Measurements from ENCODE around the gene GPC5. TPM values are rescaled to one million over a fixed set of nuclear protein-coding genes. Genes with fewer than 3 reads are reported as not detected.
"Not testable (repeated sequence)": the region's sequence is repeated elsewhere in the genome, so short reads cannot be mapped to it uniquely, and the experiment has no call there.

GPC5 gene
- polyA plus RNA-seq, 2 of the 4 experiments (the other 2 are of a cell fraction) = not detected

GRCh38 chr13:92535222-92536006, 1137.0 kb downstream of the GPC5 start:
- no peak overlapping the region for H3K4me2 ChIP-seq

GRCh38 chr13:92537471-92537870, 1139.0 kb downstream of the GPC5 start:
- ChIA-PET POLR2A (no interaction called here), CTCF (no interaction called here)
- Histone ChIP-seq H3K9me3 (no peaks in the 10 kb centered on the region), H3K4me3 (no peak overlapping the region), H3K4me2 (no peak overlapping the region), H3K4me1 (no peaks in the 10 kb centered on the region), H3K27ac (no peak overlapping the region)
- ATAC-seq (no peak), DNase-seq (ENCODE audit: low read depth in 1 of 2, low spot score in 1 of 2) (no peak), FAIRE-seq (no peak)
- WGBS (ENCODE audit: missing lambda C conversion rate) = 0% methylated on average over 2 of the region's 2 CpGs
- TF ChIP-seq CBX8 (IDR thresholded peaks at IDR 0.05) = no peak
- TF ChIP-seq ZC3H11A (IDR thresholded peaks at IDR 0.05) = no peak
- TF ChIP-seq ZSCAN20 (CRISPR knock-in tag; IDR thresholded peaks at IDR 0.05) = no peak
- TF ChIP-seq FOSB (CRISPR knock-in tag; IDR thresholded peaks at IDR 0.05) = no peak
- TF ChIP-seq MYC (IDR thresholded peaks at IDR 0.05; ENCODE audit: borderline replicate concordance, low read length) = no peak
- no peak for TF ChIP-seq SMC3 (IDR thresholded peaks at IDR 0.05)
- TF ChIP-seq HOXB13 (CRISPR knock-in tag; IDR thresholded peaks at IDR 0.05; ENCODE audit: low read depth) = no peak
- TF ChIP-seq HOXB5 (CRISPR knock-in tag; IDR thresholded peaks at IDR 0.05) = no peak
- no peak for TF ChIP-seq CHD4 (IDR thresholded peaks at IDR 0.05; ENCODE audit: borderline replicate concordance)
- TF ChIP-seq USF2 (IDR thresholded peaks at IDR 0.05) = no peak

More at GRCh38 chr13:92535222-92536006, 1137.0 kb downstream of the GPC5 start:
- DNase-seq (ENCODE audit: low read depth in 1 of 2, low spot score in 1 of 2) = no peak
- 49% methylated on average over 6 of the region's 6 CpGs for WGBS (ENCODE audit: missing lambda C conversion rate)
- Histone ChIP-seq H3K4me3 (no peak overlapping the region), H3K9me3 (no peaks in the 10 kb centered on the region), H3K4me1 (no peaks in the 10 kb centered on the region), H3K27ac (no peak overlapping the region)
- ATAC-seq = no peak
- no peak for TF ChIP-seq USF2 (IDR thresholded peaks at IDR 0.05)
- ChIA-PET CTCF (no interaction called here), POLR2A (no interaction called here)
- FAIRE-seq = no peak

GRCh38 chr13:92538164-92538563, 1139.7 kb downstream of the GPC5 start:
- POLR2A ChIA-PET = no interaction called here
- ATAC-seq (no peak), DNase-seq (ENCODE audit: low read depth in 1 of 2, low spot score in 1 of 2) (no peak), FAIRE-seq (no peak)
- CTCF ChIA-PET = no interaction called here
- Histone ChIP-seq H3K4me1 (no peaks in the 10 kb centered on the region), H3K9me3 (no peaks in the 10 kb centered on the region), H3K4me3 (no peak overlapping the region), H3K4me2 (no peak overlapping the region), H3K27ac (no peak overlapping the region)
- no peak for TF ChIP-seq POLR2A (IDR thresholded peaks at IDR 0.05; ENCODE audit: low read length)
- no peak for TF ChIP-seq ZNF302 (CRISPR knock-in tag; IDR thresholded peaks at IDR 0.05)
- no peak for TF ChIP-seq RFX5 (IDR thresholded peaks at IDR 0.05)
- TF ChIP-seq ZSCAN20 (CRISPR knock-in tag; IDR thresholded peaks at IDR 0.05) = no peak
- TF ChIP-seq RCOR1 (IDR thresholded peaks at IDR 0.05; ENCODE audit: low read depth, low read length) = no peak
- no peak for TF ChIP-seq ESRRA (IDR thresholded peaks at IDR 0.05; ENCODE audit: borderline replicate concordance, low read length)
- TF ChIP-seq RAD21 (conservative IDR thresholded peaks at IDR 0.05 in 1 of 2, IDR thresholded peaks at IDR 0.05 in 1 of 2) = no peak
- no peak for TF ChIP-seq JUNB (IDR thresholded peaks at IDR 0.05)
- no peak for TF ChIP-seq FOXS1 (CRISPR knock-in tag; IDR thresholded peaks at IDR 0.05)
- TF ChIP-seq RARB (CRISPR knock-in tag; IDR thresholded peaks at IDR 0.05) = no peak
- no peak for TF ChIP-seq TFCP2L1 (CRISPR knock-in tag; IDR thresholded peaks at IDR 0.05)
- no peak for TF ChIP-seq RNF2 (IDR thresholded peaks at IDR 0.05; ENCODE audit: borderline replicate concordance, low read depth)
- no peak for TF ChIP-seq HOXB5 (CRISPR knock-in tag; IDR thresholded peaks at IDR 0.05)
- TF ChIP-seq NR3C1 (IDR thresholded peaks at IDR 0.05) = no peak
- no peak for TF ChIP-seq CTCF (IDR thresholded peaks at IDR 0.05)
- no peak for TF ChIP-seq MAX (IDR thresholded peaks at IDR 0.05)
- WGBS (ENCODE audit: missing lambda C conversion rate) = 5% methylated on average over 3 of the region's 3 CpGs

GRCh38 chr13:92539148-92539547, 1140.7 kb downstream of the GPC5 start:
- ATAC-seq; DNase-seq (ENCODE audit: low read depth in 1 of 2, low spot score in 1 of 2): not testable (repeated sequence)

More at GRCh38 chr13:92539148-92539547, 1140.7 kb downstream of the GPC5 start:
- FAIRE-seq, H3K4me3 ChIP-seq, H3K4me1 ChIP-seq, H3K9me3 ChIP-seq, POLR2A ChIA-PET, CTCF ChIA-PET, H3K4me2 ChIP-seq, H3K27ac ChIP-seq: not testable (repeated sequence)
- 39% methylated on average over 4 of the region's 4 CpGs for WGBS (ENCODE audit: missing lambda C conversion rate)

Measured in A549 (cell line).